ENCODE data around the gene CHP1. TPM values are rescaled to one million over a fixed set of nuclear protein-coding genes. Genes with fewer than 3 reads are reported as not detected.

The CHP1 gene
- 77.8 and 80.5 TPM in 2 replicates for total RNA-seq

GRCh38 chr15:41230650-41231421 lies at the start of gene CHP1, which contains the start of gene EXD1:
Gene CHP1 (plus strand): TSS chr15:41231268. CDS start chr15:41231383, 115 bp downstream.
Gene EXD1 (minus strand): TSS chr15:41230757. CDS start chr15:41226575, 4,182 bp downstream.

Other genes with a start within 250 kb of the CHP1 start
- 22.4 and 23.1 TPM in 2 replicates for gene INO80, start 115.0 kb upstream of the CHP1 start, total RNA-seq
- not detected in 2 replicates for gene EXD1, start 511 bp upstream of the CHP1 start, total RNA-seq
- 3.7 and 4.9 TPM in 2 replicates for gene OIP5, start 101.3 kb downstream of the CHP1 start, total RNA-seq
- 48.2 and 53.5 TPM in 2 replicates for gene NUSAP1, start 101.6 kb downstream of the CHP1 start, total RNA-seq
- 23.0 and 23.8 TPM in 2 replicates for gene NDUFAF1, start 171.2 kb downstream of the CHP1 start, total RNA-seq
- 15.9 and 19.3 TPM in 2 replicates for gene RTF1, start 185.8 kb downstream of the CHP1 start, total RNA-seq

All from aortic smooth muscle cell (primary cell).